Measurements from ENCODE around the gene CUL3.

The CUL3 gene

GRCh38 chr2:224565452-224566035 is 19.6 kb downstream of the CUL3 start:
- Histone ChIP-seq H3K79me2 (ENCODE audit: low read length) (peaks cover 100% of the 10 kb centered on the region), H3K4me3 (ENCODE audit: low read length) (no peak overlapping the region), H4K20me1 (ENCODE audit: insufficient read depth, low read length) (peaks cover 93% of the 10 kb centered on the region), H3K4me1 (ENCODE audit: low read length) (peaks cover 33% of the 10 kb centered on the region), H3K27me3 (ENCODE audit: low read depth, low read length) (no peaks in the 10 kb centered on the region), H3K4me2 (ENCODE audit: low read length) (no peak overlapping the region), H2AFZ (ENCODE audit: low read depth, low read length) (no peak overlapping the region), H3K9me3 (ENCODE audit: insufficient read depth, low read length) (no peaks in the 10 kb centered on the region), H3K36me3 (replicated peaks; ENCODE audit: low read depth, low read length) (peaks cover 17% of the 10 kb centered on the region), H3K27ac (ENCODE audit: low read length) (no peak overlapping the region), H3K9ac (ENCODE audit: low read length) (no peak overlapping the region)
- no peak for TF ChIP-seq EZH2phosphoT487 (IDR thresholded peaks at IDR 0.05; ENCODE audit: low read depth)
- no peak for TF ChIP-seq CTCF (IDR thresholded peaks at IDR 0.05; ENCODE audit: low read depth, low read length)

GRCh38 chr2:224563537-224563936 is 21.6 kb downstream of the CUL3 start:
- H3K4me1 ChIP-seq (ENCODE audit: low read length), result peaks cover 31% of the 10 kb centered on the region
- H3K36me3 ChIP-seq (replicated peaks; ENCODE audit: low read depth, low read length), result peaks cover 17% of the 10 kb centered on the region
- no peak overlapping the region for H3K4me2 ChIP-seq (ENCODE audit: low read length)
- peaks cover 100% of the 10 kb centered on the region for H3K79me2 ChIP-seq (ENCODE audit: low read length)
- H4K20me1 ChIP-seq (ENCODE audit: insufficient read depth, low read length), result peaks cover 89% of the 10 kb centered on the region
- no peak overlapping the region for H3K4me3 ChIP-seq (ENCODE audit: low read length)
- H3K9me3 ChIP-seq (ENCODE audit: insufficient read depth, low read length), result no peaks in the 10 kb centered on the region
- no peak overlapping the region for H3K27ac ChIP-seq (ENCODE audit: low read length)
- TF ChIP-seq CTCF (IDR thresholded peaks at IDR 0.05; ENCODE audit: low read depth, low read length) (no peak), EZH2phosphoT487 (IDR thresholded peaks at IDR 0.05; ENCODE audit: low read depth) (no peak)
- H3K27me3 ChIP-seq (ENCODE audit: low read depth, low read length), result no peaks in the 10 kb centered on the region
- no peak overlapping the region for H3K9ac ChIP-seq (ENCODE audit: low read length)
- H2AFZ ChIP-seq (ENCODE audit: low read depth, low read length), result no peak overlapping the region

- no peak overlapping the region for H3K27ac ChIP-seq (ENCODE audit: low read length)
- peaks cover 31% of the 10 kb centered on the region for H3K4me1 ChIP-seq (ENCODE audit: low read length)
- H2AFZ ChIP-seq (ENCODE audit: low read depth, low read length), result no peak overlapping the region
- no peaks in the 10 kb centered on the region for H3K9me3 ChIP-seq (ENCODE audit: insufficient read depth, low read length)
- TF ChIP-seq CTCF (IDR thresholded peaks at IDR 0.05; ENCODE audit: low read depth, low read length), result no peak
- TF ChIP-seq EZH2phosphoT487 (IDR thresholded peaks at IDR 0.05; ENCODE audit: low read depth), result no peak
- H3K4me3 ChIP-seq (ENCODE audit: low read length), result no peak overlapping the region
- no peak overlapping the region; the same call in 1 of the 2 replicates for H3K4me2 ChIP-seq (ENCODE audit: low read length)
- no peaks in the 10 kb centered on the region for H3K27me3 ChIP-seq (ENCODE audit: low read depth, low read length)
- H4K20me1 ChIP-seq (ENCODE audit: insufficient read depth, low read length), result peaks cover 88% of the 10 kb centered on the region
- peaks cover 100% of the 10 kb centered on the region for H3K79me2 ChIP-seq (ENCODE audit: low read length)
- H3K36me3 ChIP-seq (replicated peaks; ENCODE audit: low read depth, low read length), result peaks cover 17% of the 10 kb centered on the region
- no peak overlapping the region for H3K9ac ChIP-seq (ENCODE audit: low read length)
Observed at GRCh38 chr2:224562831-224563230, 22.3 kb downstream of the CUL3 start.

GRCh38 chr2:224561234-224562005 is 23.7 kb downstream of the CUL3 start:
- Histone ChIP-seq H3K4me3 (ENCODE audit: low read length) (peak overlapping the region; percentile 65), H3K27me3 (ENCODE audit: low read depth, low read length) (no peaks in the 10 kb centered on the region), H3K4me1 (ENCODE audit: low read length) (peaks cover 31% of the 10 kb centered on the region), H3K4me2 (ENCODE audit: low read length) (peak overlapping the region; percentile 84), H3K9me3 (ENCODE audit: insufficient read depth, low read length) (no peaks in the 10 kb centered on the region), H4K20me1 (ENCODE audit: insufficient read depth, low read length) (peaks cover 82% of the 10 kb centered on the region), H3K27ac (ENCODE audit: low read length) (peak overlapping the region; percentile 62), H3K36me3 (replicated peaks; ENCODE audit: low read depth, low read length) (peaks cover 9% of the 10 kb centered on the region), H3K9ac (ENCODE audit: low read length) (peak overlapping the region; percentile 33), H2AFZ (ENCODE audit: low read depth, low read length) (no peak overlapping the region), H3K79me2 (ENCODE audit: low read length) (peaks cover 98% of the 10 kb centered on the region)
- TF ChIP-seq CTCF (IDR thresholded peaks at IDR 0.05; ENCODE audit: low read depth, low read length), result no peak
- no peak for TF ChIP-seq EZH2phosphoT487 (IDR thresholded peaks at IDR 0.05; ENCODE audit: low read depth)
